DND-41 (cell line): ENCODE measurements around the gene CARD19.
A peak's percentile ranks its signal among the peaks of the same experiment; 100 is the strongest.

Source experiments
- ATAC-seq: fragments of 200-7000 bp; cut with Tn5 transposase; 3 replicates; pipeline ENCODE4 v1.9.1; 2021; ENCODE audit warnings: low read depth; ENCODE audit not compliant: insufficient read depth
- DNase-seq: peaks from one replicate; pipeline ENCODE4 v3.0.0-alpha.2; 2020
- H2AFZ ChIP-seq: 2 replicates; pipeline ENCODE4 v1.6.0; 2012; ENCODE audit warnings: low read depth, low read length
- H3K27ac ChIP-seq: 2 replicates; pipeline ENCODE4 v1.5.1; 2012; ENCODE audit warnings: low read length, inconsistent platforms
- H3K27me3 ChIP-seq: fragments of 200-600 bp; sonication (generic); 2 replicates; pipeline ENCODE4 v1.6.0; 2012; ENCODE audit warnings: low read length, mild to moderate bottlenecking, inconsistent platforms; ENCODE audit not compliant: insufficient read depth, poor library complexity
- H3K36me3 ChIP-seq: 2 replicates; pipeline ENCODE4 v1.5.1; 2012; ENCODE audit warnings: low read length, inconsistent platforms; ENCODE audit not compliant: insufficient read depth
- H3K4me1 ChIP-seq: 2 replicates; pipeline ENCODE4 v1.5.1; 2012; ENCODE audit warnings: mild to moderate bottlenecking, low read length; ENCODE audit not compliant: insufficient read depth
- H3K4me2 ChIP-seq: 2 replicates; pipeline ENCODE4 v1.6.0; 2012; ENCODE audit warnings: mild to moderate bottlenecking, moderate library complexity, low read length, inconsistent platforms; ENCODE audit not compliant: insufficient read depth
- H3K4me3 ChIP-seq, 2 experiments: fragments of 200-600 bp in 1 of 2; shearing (Covaris generic) in 1 of 2; 2 replicates each; pipeline ENCODE4 v1.5.1; 2012 to 2016; ENCODE audit warnings: inconsistent platforms in 2 of 2, low read length in 2 of 2, mild to moderate bottlenecking in 2 of 2, low read depth in 1 of 2, moderate library complexity in 1 of 2
- H3K79me2 ChIP-seq: 2 replicates; pipeline ENCODE4 v1.6.0; 2012; ENCODE audit warnings: low read length, inconsistent platforms; ENCODE audit not compliant: insufficient read depth
- H3K9ac ChIP-seq: 2 replicates; pipeline ENCODE4 v1.6.0; 2012; ENCODE audit warnings: low read depth, mild to moderate bottlenecking, inconsistent platforms, low read length, moderate library complexity
- H3K9me3 ChIP-seq: 2 replicates; pipeline ENCODE4 v1.5.1; 2012; ENCODE audit warnings: low read length, moderate library complexity, mild to moderate bottlenecking, inconsistent platforms; ENCODE audit not compliant: insufficient read depth, severe bottlenecking
- H4K20me1 ChIP-seq: 2 replicates; pipeline ENCODE4 v1.6.0; 2012; ENCODE audit warnings: low read length; ENCODE audit not compliant: insufficient read depth
- CTCF ChIP-seq: IDR thresholded peaks from 2 replicates; pipeline ENCODE4 v1.5.1; 2012; ENCODE audit warnings: borderline replicate concordance, low read length, moderate library complexity, mild to moderate bottlenecking; ENCODE audit not compliant: poor library complexity, severe bottlenecking; ENCODE audit errors: extremely low read depth
- EZH2 ChIP-seq: IDR thresholded peaks from 3 replicates; pipeline ENCODE4 v1.6.1; 2012; ENCODE audit warnings: borderline replicate concordance, low read depth, mild to moderate bottlenecking, moderate library complexity, low read length, inconsistent platforms; ENCODE audit not compliant: severe bottlenecking

Gene CARD19

GRCh38 chr9:93156475-93157008 lies 60.5 kb downstream of the CARD19 start:
- TF ChIP-seq EZH2: no peak
- TF ChIP-seq CTCF: no peak
- no peaks in the 10 kb centered on the region for H4K20me1 ChIP-seq
- H3K79me2 ChIP-seq: no peaks in the 10 kb centered on the region
- H3K4me1 ChIP-seq: no peaks in the 10 kb centered on the region
- DNase-seq: no peak
- no peak for ATAC-seq
- H2AFZ ChIP-seq: no peak overlapping the region
- no peak overlapping the region for H3K27ac ChIP-seq
- H3K4me2 ChIP-seq: no peak overlapping the region
- no peak overlapping the region for H3K4me3 ChIP-seq
- no peaks in the 10 kb centered on the region for H3K36me3 ChIP-seq
- no peaks in the 10 kb centered on the region for H3K9me3 ChIP-seq
- H3K27me3 ChIP-seq: no peaks in the 10 kb centered on the region
- H3K9ac ChIP-seq: no peak overlapping the region

GRCh38 chr9:93159601-93160471 lies 63.8 kb downstream of the CARD19 start:
- no peak overlapping the region for H3K27ac ChIP-seq
- H3K9ac ChIP-seq: no peak overlapping the region
- no peak overlapping the region for H3K4me2 ChIP-seq

GRCh38 chr9:93161786-93162562 lies 66.0 kb downstream of the CARD19 start:
- Histone ChIP-seq H3K27ac (no peak overlapping the region), H4K20me1 (no peaks in the 10 kb centered on the region), H3K4me1 (no peaks in the 10 kb centered on the region), H3K79me2 (no peaks in the 10 kb centered on the region), H2AFZ (no peak overlapping the region), H3K9ac (no peak overlapping the region), H3K4me2 (no peak overlapping the region), H3K36me3 (no peaks in the 10 kb centered on the region), H3K4me3 (no peak overlapping the region), H3K9me3 (no peaks in the 10 kb centered on the region), H3K27me3 (no peaks in the 10 kb centered on the region)
- DNase-seq (no peak), ATAC-seq (no peak)
- TF ChIP-seq CTCF (no peak), EZH2 (no peak)

More at GRCh38 chr9:93159601-93160471, 63.8 kb downstream of the CARD19 start:
- Histone ChIP-seq H3K4me1 (no peaks in the 10 kb centered on the region), H3K9me3 (no peaks in the 10 kb centered on the region), H3K36me3 (no peaks in the 10 kb centered on the region), H3K27me3 (no peaks in the 10 kb centered on the region), H3K79me2 (no peaks in the 10 kb centered on the region), H2AFZ (no peak overlapping the region), H3K4me3 (no peak overlapping the region), H4K20me1 (no peaks in the 10 kb centered on the region)
- TF ChIP-seq CTCF: peak; percentile 89
- TF ChIP-seq EZH2: no peak
- DNase-seq (peak; percentile 63), ATAC-seq (peak; percentile 92)
